Mesendoderm (in vitro differentiated cells): Measurements from ENCODE around the gene SACS.

Source experiments
- DNase-seq: peaks from one replicate; pipeline ENCODE4 v3.0.0; 2013
- H2AK5ac ChIP-seq: 2 replicates; pipeline ENCODE4 v1.6.1; 2013; ENCODE audit warnings: low read length, inconsistent platforms
- H2BK120ac ChIP-seq: 2 replicates; pipeline ENCODE4 v1.6.1; 2013; ENCODE audit warnings: low read depth, mild to moderate bottlenecking, low read length, moderate library complexity, mixed read lengths
- H2BK15ac ChIP-seq: replicated peaks from 2 replicates; pipeline ENCODE4 v1.6.1; 2013; ENCODE audit warnings: low read depth, mild to moderate bottlenecking, moderate library complexity
- H2BK5ac ChIP-seq: 2 replicates; pipeline ENCODE4 v1.6.1; 2013; ENCODE audit warnings: low read length, inconsistent platforms
- H3K18ac ChIP-seq: 2 replicates; pipeline ENCODE4 v1.6.1; 2013; ENCODE audit warnings: mild to moderate bottlenecking, low read length, mixed read lengths
- H3K23ac ChIP-seq: one replicate; pipeline ENCODE4 v1.6.1; 2013; ENCODE audit warnings: low read length
- H3K27ac ChIP-seq: 2 replicates; pipeline ENCODE4 v1.5.1; 2013; ENCODE audit warnings: low read depth, mild to moderate bottlenecking, inconsistent platforms, low read length, moderate library complexity
- H3K27me3 ChIP-seq: 2 replicates; pipeline ENCODE4 v1.6.1; 2013; ENCODE audit warnings: low read length, control low read depth, mild to moderate bottlenecking, inconsistent platforms; ENCODE audit not compliant: insufficient read depth, poor library complexity
- H3K36me3 ChIP-seq: 2 replicates; pipeline ENCODE4 v1.6.1; 2013; ENCODE audit warnings: low read length, inconsistent platforms; ENCODE audit not compliant: control insufficient read depth, insufficient read depth
- H3K4ac ChIP-seq: one replicate; pipeline ENCODE4 v1.6.1; 2013; ENCODE audit warnings: low read depth, mild to moderate bottlenecking, low read length, moderate library complexity
- H3K4me1 ChIP-seq: 2 replicates; pipeline ENCODE4 v1.6.1; 2013; ENCODE audit warnings: low read depth, low read length, inconsistent platforms; ENCODE audit not compliant: control insufficient read depth
- H3K4me2 ChIP-seq: 2 replicates; pipeline ENCODE4 v1.6.1; 2013; ENCODE audit warnings: low read length
- H3K4me3 ChIP-seq: 2 replicates; pipeline ENCODE4 v1.5.1; 2013; ENCODE audit warnings: mild to moderate bottlenecking, low read length
- H3K56ac ChIP-seq: one replicate; pipeline ENCODE4 v1.6.1; 2013; ENCODE audit warnings: low read length
- H3K79me1 ChIP-seq: 2 replicates; pipeline ENCODE4 v1.6.1; 2013; ENCODE audit warnings: low read length, inconsistent platforms
- H3K79me2 ChIP-seq: 2 replicates; pipeline ENCODE4 v1.6.1; 2013; ENCODE audit warnings: mild to moderate bottlenecking, low read length; ENCODE audit not compliant: control insufficient read depth, insufficient read depth
- H3K9ac ChIP-seq: 2 replicates; pipeline ENCODE4 v1.6.1; 2013; ENCODE audit warnings: low read length, inconsistent platforms
- H4K5ac ChIP-seq: one replicate; pipeline ENCODE4 v1.6.1; 2013; ENCODE audit warnings: low read length
- H4K8ac ChIP-seq: one replicate; pipeline ENCODE4 v1.6.1; 2013; ENCODE audit warnings: low read depth, mild to moderate bottlenecking, control low read depth, low read length, moderate library complexity
- WGBS: extraction: QIAGEN DNeasy Blood & Tissue Kit; methylation state at CpG from one replicate; pipeline ENCODE4 v1.1.7; 2013; ENCODE audit warnings: low lambda C conversion rate, missing lambda C conversion rate; ENCODE audit not compliant: insufficient coverage; ENCODE audit errors: extremely low coverage; 5-methylcytosine and 5-hydroxymethylcytosine counted together

The SACS gene

DNA sequence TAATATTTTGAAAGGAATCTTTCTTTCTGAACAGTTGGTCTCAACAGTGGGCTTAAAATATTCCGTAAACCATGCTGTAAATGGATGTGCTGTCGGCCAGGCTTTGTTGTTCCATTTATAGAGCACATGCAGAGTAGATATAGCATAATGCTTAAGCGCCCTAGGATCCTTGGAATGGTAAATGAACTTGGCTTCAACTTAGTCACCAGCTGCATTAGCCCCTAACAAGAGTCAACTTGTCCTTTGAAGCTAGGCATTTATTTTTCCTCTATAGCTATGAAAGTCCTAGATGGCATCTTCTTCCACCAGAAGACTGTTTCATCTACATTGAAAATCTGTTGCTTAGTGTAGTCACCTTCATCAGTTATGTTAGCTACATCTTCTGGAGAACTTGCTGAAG, 47.6 kb downstream of the SACS start:
- Histone ChIP-seq H3K4ac (no peak overlapping the region), H3K18ac (no peak overlapping the region), H4K8ac (no peak overlapping the region), H3K4me2 (no peak overlapping the region), H2BK5ac (no peak overlapping the region), H2BK15ac (no peak overlapping the region), H4K5ac (no peak overlapping the region), H3K27me3 (no peaks in the 10 kb centered on the region), H3K9ac (no peak overlapping the region), H3K79me2 (no peaks in the 10 kb centered on the region), H3K56ac (no peak overlapping the region), H3K23ac (no peak overlapping the region), H3K79me1 (no peaks in the 10 kb centered on the region), H2BK120ac (no peak overlapping the region), H3K4me1 (no peaks in the 10 kb centered on the region), H3K27ac (no peak overlapping the region), H3K4me3 (no peak overlapping the region), H2AK5ac (no peak overlapping the region), H3K36me3 (no peaks in the 10 kb centered on the region)
- no peak for DNase-seq
- WGBS, result no CpG with 5 or more reads among the region's 3 CpGs

DNA sequence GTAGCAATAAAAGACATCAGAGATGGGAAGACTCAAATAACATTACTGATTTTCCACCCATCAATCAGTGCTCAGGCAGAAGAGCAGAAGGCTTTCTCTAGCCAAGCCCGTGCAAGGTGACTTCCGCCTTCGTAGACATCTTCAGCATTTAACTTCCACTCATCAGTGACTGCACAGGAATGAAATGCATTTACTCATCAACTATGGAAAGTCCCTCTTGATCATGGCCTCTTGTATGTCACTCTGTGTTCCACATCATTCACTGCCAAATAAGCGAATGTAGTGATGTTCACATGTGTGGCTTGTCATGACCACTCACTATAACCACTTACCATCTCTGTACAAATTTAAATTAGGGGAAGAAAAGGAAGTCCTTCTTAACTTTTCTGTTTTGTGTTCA, 49.4 kb downstream of the SACS start:
- H3K27ac ChIP-seq, result no peak overlapping the region
- WGBS, result no CpG with 5 or more reads among the region's 4 CpGs

DNA sequence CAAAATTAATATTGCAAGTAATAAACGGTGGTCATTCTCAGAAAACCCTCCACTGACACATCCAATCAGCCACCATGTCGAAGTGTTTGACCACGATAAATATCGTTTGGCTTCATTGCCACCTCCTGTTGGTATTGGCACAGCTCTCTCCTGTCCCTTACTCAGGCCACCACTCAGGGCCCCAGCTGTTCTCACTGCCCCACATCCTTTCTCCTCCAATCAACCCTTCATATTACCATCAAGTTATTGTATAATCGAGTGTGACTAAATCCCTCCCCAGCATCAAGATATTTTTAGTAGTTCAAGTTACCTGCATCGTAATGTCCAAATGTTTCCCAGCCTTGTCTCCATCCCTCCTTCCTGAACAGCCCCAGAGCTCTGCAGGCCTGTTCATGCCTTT, 50.4 kb downstream of the SACS start:
- Histone ChIP-seq H4K5ac (no peak overlapping the region), H3K4me2 (no peak overlapping the region), H3K27me3 (no peaks in the 10 kb centered on the region), H3K79me2 (no peaks in the 10 kb centered on the region), H3K9ac (no peak overlapping the region), H2BK15ac (no peak overlapping the region), H3K4me3 (no peak overlapping the region), H2BK5ac (no peak overlapping the region), H2AK5ac (no peak overlapping the region), H3K79me1 (no peaks in the 10 kb centered on the region), H3K23ac (no peak overlapping the region), H4K8ac (no peak overlapping the region), H3K4ac (no peak overlapping the region), H3K27ac (no peak overlapping the region), H2BK120ac (no peak overlapping the region), H3K36me3 (no peaks in the 10 kb centered on the region), H3K4me1 (no peaks in the 10 kb centered on the region), H3K56ac (no peak overlapping the region), H3K18ac (no peak overlapping the region)
- DNase-seq, result no peak
- WGBS, result no CpG with 5 or more reads among the region's 6 CpGs

More for the DNA sequence above, 49.4 kb downstream of the SACS start:
- Histone ChIP-seq H3K4me1 (no peaks in the 10 kb centered on the region), H3K9ac (no peak overlapping the region), H3K56ac (no peak overlapping the region), H2AK5ac (no peak overlapping the region), H2BK15ac (no peak overlapping the region), H3K79me1 (no peaks in the 10 kb centered on the region), H4K5ac (no peak overlapping the region), H3K4ac (no peak overlapping the region), H4K8ac (no peak overlapping the region), H2BK5ac (no peak overlapping the region), H3K4me3 (no peak overlapping the region), H3K18ac (no peak overlapping the region), H2BK120ac (no peak overlapping the region), H3K79me2 (no peaks in the 10 kb centered on the region), H3K4me2 (no peak overlapping the region), H3K27me3 (no peaks in the 10 kb centered on the region), H3K23ac (no peak overlapping the region), H3K36me3 (no peaks in the 10 kb centered on the region)
- no peak for DNase-seq

DNA sequence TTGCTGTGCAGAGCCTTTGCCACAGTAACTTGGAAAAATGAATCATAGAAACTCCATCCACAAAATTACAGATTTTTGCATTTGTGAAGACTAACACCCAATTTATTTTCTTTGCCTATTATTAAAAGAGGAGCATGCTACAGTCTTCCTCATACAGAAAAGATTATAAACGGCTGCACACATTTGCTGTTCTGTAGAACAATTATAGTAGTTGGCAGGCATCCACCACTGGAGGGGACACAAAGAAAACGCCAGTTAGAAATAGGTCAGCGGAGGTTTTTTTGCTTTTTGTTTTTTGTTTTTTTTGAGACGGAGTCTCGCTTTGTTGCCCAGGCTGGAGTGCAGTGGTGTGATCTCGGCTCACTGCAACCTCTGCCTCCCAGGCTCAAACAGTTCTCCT, 51.6 kb downstream of the SACS start:
- no CpG with 5 or more reads among the region's 6 CpGs for WGBS
- no peak overlapping the region for H2BK120ac ChIP-seq
- H2AK5ac ChIP-seq, result no peak overlapping the region
- H3K27ac ChIP-seq, result no peak overlapping the region
- DNase-seq, result no peak
- H4K8ac ChIP-seq, result no peak overlapping the region
- H3K9ac ChIP-seq, result no peak overlapping the region
- H2BK15ac ChIP-seq, result no peak overlapping the region
- no peaks in the 10 kb centered on the region for H3K36me3 ChIP-seq
- no peak overlapping the region for H3K23ac ChIP-seq
- H3K56ac ChIP-seq, result no peak overlapping the region
- no peaks in the 10 kb centered on the region for H3K27me3 ChIP-seq
- no peak overlapping the region for H2BK5ac ChIP-seq
- H3K4me3 ChIP-seq, result no peak overlapping the region
- no peaks in the 10 kb centered on the region for H3K79me2 ChIP-seq
- H3K4me1 ChIP-seq, result no peaks in the 10 kb centered on the region
- H4K5ac ChIP-seq, result no peak overlapping the region
- H3K4ac ChIP-seq, result no peak overlapping the region
- H3K18ac ChIP-seq, result no peak overlapping the region
- no peaks in the 10 kb centered on the region for H3K79me1 ChIP-seq
- H3K4me2 ChIP-seq, result no peak overlapping the region

DNA sequence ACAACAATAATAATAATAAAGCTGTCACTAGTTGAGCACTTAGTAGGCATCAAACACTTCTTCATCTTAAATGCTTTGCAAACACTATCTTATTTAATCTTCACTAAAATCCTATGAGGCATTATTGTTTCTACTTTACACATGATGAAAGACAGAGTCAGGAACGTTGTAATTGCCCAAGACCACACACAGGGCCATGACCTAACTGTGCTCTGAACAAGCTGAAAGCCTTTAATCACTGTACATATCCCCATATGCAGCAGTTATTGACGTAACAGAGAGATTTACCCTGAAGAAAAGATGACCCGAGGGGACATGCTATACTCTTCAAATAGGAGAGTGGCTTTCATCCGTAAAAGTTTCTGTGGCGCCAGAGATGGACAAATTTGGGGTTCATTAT, 53.0 kb downstream of the SACS start:
- no peak overlapping the region for H3K4ac ChIP-seq
- H3K4me3 ChIP-seq, result no peak overlapping the region
- no peak overlapping the region for H2BK15ac ChIP-seq
- no peaks in the 10 kb centered on the region for H3K79me2 ChIP-seq
- H3K4me2 ChIP-seq, result no peak overlapping the region
- DNase-seq, result no peak
- no peak overlapping the region for H3K18ac ChIP-seq
- no peak overlapping the region for H2BK120ac ChIP-seq
- no peak overlapping the region for H2AK5ac ChIP-seq
- H3K27ac ChIP-seq, result no peak overlapping the region
- peaks cover 2% of the 10 kb centered on the region for H3K4me1 ChIP-seq
- H2BK5ac ChIP-seq, result no peak overlapping the region
- H3K27me3 ChIP-seq, result no peaks in the 10 kb centered on the region
- no peak overlapping the region for H3K9ac ChIP-seq
- no peak overlapping the region for H3K23ac ChIP-seq
- H3K36me3 ChIP-seq, result no peaks in the 10 kb centered on the region
- H3K56ac ChIP-seq, result no peak overlapping the region
- no peak overlapping the region for H4K8ac ChIP-seq
- H3K79me1 ChIP-seq, result no peaks in the 10 kb centered on the region
- no CpG with 5 or more reads among the region's 5 CpGs for WGBS
- H4K5ac ChIP-seq, result no peak overlapping the region

DNA sequence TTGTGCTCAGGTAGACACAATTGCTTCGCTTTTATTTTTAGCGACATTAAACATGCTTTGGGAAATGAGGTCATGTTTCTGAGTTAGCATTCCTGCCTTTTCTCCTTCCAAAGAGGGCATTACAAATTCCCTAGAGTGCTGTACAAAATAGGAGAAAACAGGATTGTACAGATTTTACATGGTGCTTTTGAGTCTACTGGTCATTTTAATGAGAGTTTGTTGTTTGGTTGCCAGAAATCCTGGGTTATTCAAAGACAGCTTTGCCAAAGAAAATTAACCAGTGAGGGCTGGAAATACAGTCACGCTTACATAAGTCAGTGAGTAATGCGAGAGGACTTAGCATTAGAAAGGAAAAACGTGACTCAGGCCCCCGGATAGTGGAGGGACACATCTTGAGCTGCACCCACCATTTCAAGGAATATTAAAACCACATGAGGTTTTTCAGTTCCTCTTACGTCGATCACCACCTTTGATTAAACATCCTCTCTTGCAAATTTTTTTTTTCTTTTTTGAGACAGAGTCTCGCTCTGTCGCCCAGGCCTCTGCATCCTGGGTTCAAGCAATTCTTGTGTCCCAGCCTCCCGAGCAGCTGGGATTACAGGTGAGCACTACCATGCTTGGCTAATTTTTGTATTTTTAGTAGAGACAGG, 55.4 kb downstream of the SACS start:
- Histone ChIP-seq H2BK15ac (no peak overlapping the region), H3K18ac (no peak overlapping the region), H2AK5ac (no peak overlapping the region), H3K27ac (no peak overlapping the region), H2BK120ac (no peak overlapping the region), H4K5ac (no peak overlapping the region), H4K8ac (no peak overlapping the region), H3K56ac (no peak overlapping the region), H2BK5ac (no peak overlapping the region), H3K4me1 (peaks cover 2% of the 10 kb centered on the region), H3K79me2 (peaks cover 2% of the 10 kb centered on the region), H3K9ac (no peak overlapping the region), H3K36me3 (no peaks in the 10 kb centered on the region), H3K4me2 (no peak overlapping the region), H3K27me3 (no peaks in the 10 kb centered on the region), H3K79me1 (peaks cover under 1% of the 10 kb centered on the region), H3K4me3 (no peak overlapping the region), H3K23ac (no peak overlapping the region), H3K4ac (no peak overlapping the region)
- peak; percentile 72 for DNase-seq
- no CpG with 5 or more reads among the region's 11 CpGs for WGBS
